Measurements from ENCODE around the gene BCHE. TPM values are rescaled to one million over a fixed set of nuclear protein-coding genes. Genes with fewer than 3 reads are reported as not detected.

BCHE gene
- total RNA-seq, 1 donor from 2014 or later: 2.9 TPM

DNA sequence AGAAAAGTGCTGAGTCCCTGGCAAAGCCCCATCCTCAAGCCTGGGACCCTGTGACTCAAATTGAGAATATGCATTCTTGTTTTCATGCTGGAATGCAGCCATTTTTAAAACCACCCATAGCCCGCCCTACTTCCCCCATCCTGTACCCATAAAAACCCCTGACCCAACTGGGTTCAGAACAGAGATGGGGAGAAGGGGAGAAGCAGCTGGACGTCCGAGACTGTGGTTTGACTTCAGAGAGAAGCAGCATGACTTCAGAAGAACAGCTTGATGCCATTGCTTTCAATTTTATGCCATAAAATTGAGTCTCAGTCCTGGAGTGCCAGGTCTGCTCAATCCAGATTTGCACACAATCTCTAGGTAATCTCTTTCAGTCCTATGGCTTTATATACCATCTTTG lies 78.2 kb downstream of the BCHE start:
- no peaks in the 10 kb centered on the region for H3K36me3 ChIP-seq
- H3K4me3 ChIP-seq: no peak overlapping the region
- no peak for DNase-seq (ENCODE audit: extremely low spot score in 2 of 2)
- TF ChIP-seq POLR2A (IDR thresholded peaks at IDR 0.05) (no peak), POLR2AphosphoS5 (IDR thresholded peaks at IDR 0.05; ENCODE audit: insufficient read depth in 1 of 2, low read depth in 1 of 2) (no peak)
- TF ChIP-seq, protein P1, sequence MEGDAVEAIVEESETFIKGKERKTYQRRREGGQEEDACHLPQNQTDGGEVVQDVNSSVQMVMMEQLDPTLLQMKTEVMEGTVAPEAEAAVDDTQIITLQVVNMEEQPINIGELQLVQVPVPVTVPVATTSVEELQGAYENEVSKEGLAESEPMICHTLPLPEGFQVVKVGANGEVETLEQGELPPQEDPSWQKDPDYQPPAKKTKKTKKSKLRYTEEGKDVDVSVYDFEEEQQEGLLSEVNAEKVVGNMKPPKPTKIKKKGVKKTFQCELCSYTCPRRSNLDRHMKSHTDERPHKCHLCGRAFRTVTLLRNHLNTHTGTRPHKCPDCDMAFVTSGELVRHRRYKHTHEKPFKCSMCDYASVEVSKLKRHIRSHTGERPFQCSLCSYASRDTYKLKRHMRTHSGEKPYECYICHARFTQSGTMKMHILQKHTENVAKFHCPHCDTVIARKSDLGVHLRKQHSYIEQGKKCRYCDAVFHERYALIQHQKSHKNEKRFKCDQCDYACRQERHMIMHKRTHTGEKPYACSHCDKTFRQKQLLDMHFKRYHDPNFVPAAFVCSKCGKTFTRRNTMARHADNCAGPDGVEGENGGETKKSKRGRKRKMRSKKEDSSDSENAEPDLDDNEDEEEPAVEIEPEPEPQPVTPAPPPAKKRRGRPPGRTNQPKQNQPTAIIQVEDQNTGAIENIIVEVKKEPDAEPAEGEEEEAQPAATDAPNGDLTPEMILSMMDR (IDR thresholded peaks at IDR 0.05): no peak
- H3K4me1 ChIP-seq: no peaks in the 10 kb centered on the region
- no peaks in the 10 kb centered on the region for H3K9me3 ChIP-seq
- intact Hi-C loops (cut with DNase I): no loop called here
- H3K27ac ChIP-seq: no peak overlapping the region
- H3K27me3 ChIP-seq: no peaks in the 10 kb centered on the region

DNA sequence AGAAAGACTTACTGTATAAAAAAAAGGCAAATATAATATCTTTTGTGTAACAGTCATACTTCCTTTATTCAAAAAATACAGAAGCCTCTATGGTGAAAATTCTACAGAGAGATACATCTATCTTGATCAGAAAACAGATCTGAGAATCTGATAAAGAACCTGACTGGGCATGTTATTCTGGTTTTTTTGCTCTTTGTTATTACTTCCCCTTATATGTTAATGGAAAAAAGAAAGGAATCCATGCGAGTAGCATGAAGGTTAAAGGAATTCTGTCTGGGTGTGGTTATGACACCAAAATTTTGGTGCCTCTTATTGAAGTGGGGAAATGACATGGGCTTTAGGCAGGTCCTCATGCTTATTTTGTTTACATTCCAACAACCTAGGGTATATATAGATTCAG lies 81.7 kb downstream of the BCHE start:
- Histone ChIP-seq H3K36me3 (no peaks in the 10 kb centered on the region), H3K4me1 (no peaks in the 10 kb centered on the region), H3K4me3 (no peak overlapping the region), H3K9me3 (no peaks in the 10 kb centered on the region), H3K27me3 (no peaks in the 10 kb centered on the region), H3K27ac (no peak overlapping the region)
- no peak for TF ChIP-seq POLR2A (IDR thresholded peaks at IDR 0.05)
- TF ChIP-seq, protein P1 (IDR thresholded peaks at IDR 0.05): no peak
- no peak for TF ChIP-seq POLR2AphosphoS5 (IDR thresholded peaks at IDR 0.05; ENCODE audit: insufficient read depth in 1 of 2, low read depth in 1 of 2)
- intact Hi-C loops (cut with DNase I): no loop called here
- DNase-seq (ENCODE audit: extremely low spot score in 2 of 2): no peak

DNA sequence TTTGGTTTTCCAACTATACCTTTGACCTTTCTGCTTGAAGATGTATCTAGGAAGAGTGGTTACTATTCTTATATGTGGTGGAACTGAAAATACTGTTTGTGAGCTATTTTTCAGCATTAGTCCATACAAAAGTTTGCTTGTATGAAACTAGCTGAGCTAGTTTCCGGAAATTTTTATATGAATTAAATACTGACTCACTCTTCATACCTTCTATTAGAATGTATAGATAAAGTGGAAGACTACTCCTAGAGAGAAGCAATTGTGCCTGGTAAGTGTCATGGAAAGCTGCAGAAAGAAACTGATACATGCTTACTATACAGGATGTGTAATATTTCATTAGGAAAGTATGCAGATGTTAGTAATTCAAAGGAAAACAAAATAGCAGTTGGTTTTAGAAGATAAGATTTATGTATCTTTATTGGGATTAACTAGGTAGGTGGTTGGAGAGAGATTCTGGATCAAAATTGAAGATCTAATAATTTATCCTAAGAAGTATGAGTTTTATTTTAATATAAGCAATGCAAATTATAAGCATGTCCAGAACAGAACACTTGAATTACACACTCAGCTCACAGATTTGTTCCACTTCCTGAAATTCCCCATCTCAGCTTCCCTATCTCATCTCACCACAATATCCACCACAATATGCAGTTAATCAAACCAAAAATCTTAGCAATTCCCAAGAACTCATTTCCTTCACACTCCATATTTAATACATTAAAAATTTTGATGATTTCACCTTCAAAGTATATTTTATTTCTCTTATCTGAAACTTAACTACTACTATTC lies 82.8 kb downstream of the BCHE start:
- Histone ChIP-seq H3K27ac (no peak overlapping the region), H3K27me3 (no peaks in the 10 kb centered on the region), H3K9me3 (no peaks in the 10 kb centered on the region), H3K4me3 (no peak overlapping the region), H3K36me3 (no peaks in the 10 kb centered on the region), H3K4me1 (no peaks in the 10 kb centered on the region)
- intact Hi-C loops (cut with DNase I): no loop called here
- TF ChIP-seq, protein P1 (IDR thresholded peaks at IDR 0.05): no peak
- TF ChIP-seq POLR2A (IDR thresholded peaks at IDR 0.05): no peak
- no peak for TF ChIP-seq POLR2AphosphoS5 (IDR thresholded peaks at IDR 0.05; ENCODE audit: insufficient read depth in 1 of 2, low read depth in 1 of 2)
- DNase-seq (ENCODE audit: extremely low spot score in 2 of 2): no peak

DNA sequence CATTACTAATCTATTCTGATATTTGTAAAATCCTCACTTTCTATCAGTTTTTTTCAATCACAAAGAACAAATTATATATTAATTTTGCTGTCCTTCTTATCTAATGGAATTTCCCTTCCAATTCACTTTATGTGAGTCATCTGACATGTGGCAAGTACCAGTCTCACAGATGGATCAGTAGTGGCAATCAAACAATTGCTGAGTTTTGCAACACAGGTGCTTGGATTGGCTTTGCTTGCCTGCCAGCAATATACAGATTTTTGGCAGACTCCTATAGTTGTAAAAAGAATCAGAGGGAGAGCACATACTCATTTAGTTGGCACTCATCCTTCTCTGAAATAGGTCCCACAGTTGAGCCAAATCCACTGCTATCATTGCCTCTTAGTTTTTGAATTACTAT lies 83.7 kb downstream of the BCHE start:
- Histone ChIP-seq H3K36me3 (no peaks in the 10 kb centered on the region), H3K27ac (no peak overlapping the region), H3K4me1 (no peaks in the 10 kb centered on the region), H3K27me3 (no peaks in the 10 kb centered on the region), H3K9me3 (no peaks in the 10 kb centered on the region), H3K4me3 (no peak overlapping the region)
- DNase-seq (ENCODE audit: extremely low spot score in 2 of 2): no peak
- TF ChIP-seq, protein P1 (IDR thresholded peaks at IDR 0.05): no peak
- peak in 1 of 2 donors; percentile 22 for TF ChIP-seq POLR2AphosphoS5 (IDR thresholded peaks at IDR 0.05; ENCODE audit: insufficient read depth in 1 of 2, low read depth in 1 of 2)
- intact Hi-C loops (cut with DNase I): no loop called here

DNA sequence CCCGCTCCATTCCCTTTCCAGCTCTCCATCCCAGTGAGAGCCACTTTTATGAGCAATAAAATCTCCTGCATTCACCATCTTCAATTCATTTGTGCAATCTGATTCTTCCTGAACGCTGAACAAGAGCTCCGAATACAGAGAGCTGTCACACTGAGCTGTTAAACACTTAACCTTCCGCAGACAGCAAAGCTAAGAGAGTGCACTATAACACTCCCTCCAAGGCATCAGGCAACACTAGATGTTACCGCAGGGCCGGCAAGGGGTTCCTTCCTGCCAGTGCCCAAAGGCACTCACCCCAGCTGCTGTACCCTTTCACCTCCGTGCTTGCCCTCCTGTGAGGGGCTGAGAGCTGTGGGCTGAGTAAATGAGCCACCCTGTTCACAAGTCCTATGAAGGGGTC lies 85.6 kb downstream of the BCHE start:
- Histone ChIP-seq H3K27ac (no peak overlapping the region), H3K9me3 (no peaks in the 10 kb centered on the region), H3K27me3 (no peaks in the 10 kb centered on the region), H3K4me3 (no peak overlapping the region), H3K4me1 (no peaks in the 10 kb centered on the region), H3K36me3 (no peaks in the 10 kb centered on the region)
- no peak for DNase-seq (ENCODE audit: extremely low spot score in 2 of 2)
- TF ChIP-seq, protein P1 (IDR thresholded peaks at IDR 0.05): no peak
- TF ChIP-seq POLR2AphosphoS5 (IDR thresholded peaks at IDR 0.05; ENCODE audit: insufficient read depth in 1 of 2, low read depth in 1 of 2) (no peak), POLR2A (IDR thresholded peaks at IDR 0.05) (no peak)
- intact Hi-C loops (cut with DNase I): no loop called here

Measured in vagina (tissue), 2 donors.